Chondrocyte (in vitro differentiated cells): Measurements from ENCODE around the gene PTGER1. TPM values are rescaled to one million over a fixed set of nuclear protein-coding genes. Genes with fewer than 3 reads are reported as not detected.

Source experiments
- DNase-seq: peaks from one replicate; pipeline ENCODE4 v3.0.0; 2021; ENCODE audit warnings: mixed read lengths, low spot score
- H3K27ac Mint-ChIP-seq: one replicate; pipeline ENCODE4 v1.8.0; 2021; ENCODE audit warnings: mild to moderate bottlenecking, moderate library complexity, mixed read lengths; ENCODE audit not compliant: unreplicated experiment
- H3K27me3 Mint-ChIP-seq: 2 replicates; pipeline ENCODE4 v1.8.0; 2021; ENCODE audit warnings: low read depth, mixed read lengths
- H3K36me3 Mint-ChIP-seq: 2 replicates; pipeline ENCODE4 v1.8.0; 2021; ENCODE audit warnings: low read depth, mixed read lengths
- H3K4me1 Mint-ChIP-seq: 2 replicates; pipeline ENCODE4 v1.8.0; 2021; ENCODE audit warnings: low read depth, mild to moderate bottlenecking, mixed read lengths
- H3K4me3 Mint-ChIP-seq: one replicate; pipeline ENCODE4 v1.8.0; 2021; ENCODE audit warnings: mild to moderate bottlenecking, moderate library complexity, mixed read lengths; ENCODE audit not compliant: unreplicated experiment
- H3K9me3 Mint-ChIP-seq: 2 replicates; pipeline ENCODE4 v1.8.0; 2021; ENCODE audit warnings: low read depth, mixed read lengths
- CTCF ChIP-seq: fragments of 200-600 bp; sonication (generic); IDR thresholded peaks from 2 replicates; pipeline ENCODE4 v1.5.0; 2021; ENCODE audit warnings: antibody characterized with exemption, mild to moderate bottlenecking, moderate library complexity
- total RNA-seq: library from RNA; stranded (reverse); gene quantifications from 3 replicates; pipeline ENCODE4 v1.2.1, GENCODE V29; 2021

PTGER1 gene
- total RNA-seq, 1 donor from 2014 or later = 1.6 TPM

GRCh38 chr19:14476327-14476672 lies 1.1 kb upstream of the PTGER1 start:
- Mint-ChIP-seq H3K4me1 (peaks cover 40% of the 10 kb centered on the region), H3K36me3 (peaks cover 5% of the 10 kb centered on the region), H3K27me3 (no peaks in the 10 kb centered on the region), H3K4me3 (peak overlapping the region; percentile 45), H3K9me3 (no peaks in the 10 kb centered on the region), H3K27ac (peak overlapping the region; percentile 93)
- TF ChIP-seq CTCF = no peak
- no peak for DNase-seq

DNA sequence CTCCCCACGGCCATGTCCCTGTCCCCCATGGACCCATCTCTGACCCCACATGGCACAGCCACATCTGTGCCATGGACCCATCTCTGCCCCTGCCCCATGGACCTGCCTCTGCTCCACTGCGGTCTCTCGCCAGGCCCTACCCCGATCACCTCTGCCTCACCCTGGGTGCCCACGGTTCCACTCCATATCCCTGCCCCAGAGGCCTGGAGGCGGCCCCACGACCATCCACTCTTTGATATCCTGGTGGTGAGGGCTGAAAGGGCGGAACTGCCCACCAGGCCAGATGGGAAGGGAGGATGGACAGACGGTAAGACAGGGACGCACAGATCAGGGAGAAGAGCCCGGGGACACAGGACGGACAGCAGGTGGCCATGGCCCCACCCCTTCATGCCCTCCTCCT lies 327 bp downstream of the PTGER1 start:
- Mint-ChIP-seq H3K27ac (peak overlapping the region; percentile 65), H3K4me1 (peaks cover 40% of the 10 kb centered on the region), H3K36me3 (peaks cover 5% of the 10 kb centered on the region), H3K9me3 (no peaks in the 10 kb centered on the region), H3K27me3 (no peaks in the 10 kb centered on the region), H3K4me3 (peak overlapping the region; percentile 42)
- TF ChIP-seq CTCF = no peak
- peak; percentile 92 for DNase-seq

- Mint-ChIP-seq H3K36me3 (peaks cover 5% of the 10 kb centered on the region), H3K27me3 (no peaks in the 10 kb centered on the region), H3K27ac (no peak overlapping the region), H3K4me1 (peaks cover 40% of the 10 kb centered on the region), H3K9me3 (no peaks in the 10 kb centered on the region), H3K4me3 (peak overlapping the region; percentile 42)
- no peak for TF ChIP-seq CTCF
- DNase-seq = no peak
Observed at GRCh38 chr19:14473978-14474578, 1.1 kb downstream of the PTGER1 start.

GRCh38 chr19:14473073-14473977 lies 1.8 kb downstream of the PTGER1 start:
- no peak for TF ChIP-seq CTCF
- no peak overlapping the region for H3K4me3 Mint-ChIP-seq
- no peak for DNase-seq
- H3K9me3 Mint-ChIP-seq = no peaks in the 10 kb centered on the region
- H3K27ac Mint-ChIP-seq = no peak overlapping the region
- H3K36me3 Mint-ChIP-seq = peaks cover 8% of the 10 kb centered on the region
- H3K27me3 Mint-ChIP-seq = no peaks in the 10 kb centered on the region
- H3K4me1 Mint-ChIP-seq = peaks cover 40% of the 10 kb centered on the region

- H3K4me3 Mint-ChIP-seq = no peak overlapping the region
- peaks cover 5% of the 10 kb centered on the region for H3K36me3 Mint-ChIP-seq
- no peak for DNase-seq
- H3K27me3 Mint-ChIP-seq = no peaks in the 10 kb centered on the region
- H3K4me1 Mint-ChIP-seq = peaks cover 35% of the 10 kb centered on the region
- H3K9me3 Mint-ChIP-seq = no peaks in the 10 kb centered on the region
- TF ChIP-seq CTCF = peak; percentile 99
- no peak overlapping the region for H3K27ac Mint-ChIP-seq
Observed at GRCh38 chr19:14472202-14472938, 2.8 kb downstream of the PTGER1 start.
